HTR-8/SVneo (cell line): ENCODE data around the gene KIF21A.

Experiments
- DNase-seq: peaks from one replicate; pipeline ENCODE4 v3.0.0; 2011; ENCODE audit warnings: low spot score, mixed read lengths; ENCODE audit not compliant: insufficient read length
- FAIRE-seq: peaks from 2 replicates; lab custom pipeline; 2011; peaks lifted over from hg19 to GRCh38; lab: Jason Lieb, UNC

Gene KIF21A

GRCh38 chr12:39393179-39393578, 49.7 kb downstream of the KIF21A start:
- FAIRE-seq (no peak), DNase-seq (no peak)

- DNase-seq (no peak), FAIRE-seq (no peak)
Measured at GRCh38 chr12:39392154-39392925, 50.6 kb downstream of the KIF21A start.

- DNase-seq (no peak), FAIRE-seq (no peak)
Measured at GRCh38 chr12:39390752-39391151, 52.2 kb downstream of the KIF21A start.

GRCh38 chr12:39389399-39390150, 53.3 kb downstream of the KIF21A start:
- FAIRE-seq: peak; percentile 16
- no peak for DNase-seq

GRCh38 chr12:39386335-39386734, 56.6 kb downstream of the KIF21A start:
- no peak for DNase-seq
- no peak for FAIRE-seq

- FAIRE-seq (no peak), DNase-seq (no peak)
Measured at GRCh38 chr12:39383114-39383513, 59.8 kb downstream of the KIF21A start.

- FAIRE-seq (no peak), DNase-seq (no peak)
Measured at GRCh38 chr12:39380090-39380489, 62.8 kb downstream of the KIF21A start.

- FAIRE-seq (no peak), DNase-seq (no peak)
Measured at GRCh38 chr12:39378341-39378740, 64.6 kb downstream of the KIF21A start.

GRCh38 chr12:39375206-39375808, 67.6 kb downstream of the KIF21A start:
- FAIRE-seq (no peak), DNase-seq (no peak)

- FAIRE-seq (no peak), DNase-seq (no peak)
Measured at GRCh38 chr12:39372929-39373328, 70.0 kb downstream of the KIF21A start.

GRCh38 chr12:39372204-39372925, 70.6 kb downstream of the KIF21A start:
- FAIRE-seq (no peak), DNase-seq (no peak)

GRCh38 chr12:39369756-39370155, 73.2 kb downstream of the KIF21A start:
- DNase-seq (no peak), FAIRE-seq (no peak)

- DNase-seq (no peak), FAIRE-seq (no peak)
Measured at GRCh38 chr12:39368891-39369290, 74.0 kb downstream of the KIF21A start.

GRCh38 chr12:39368096-39368495, 74.8 kb downstream of the KIF21A start:
- FAIRE-seq (no peak), DNase-seq (no peak)

GRCh38 chr12:39367494-39367893, 75.4 kb downstream of the KIF21A start:
- DNase-seq (no peak), FAIRE-seq (no peak)

- no peak for DNase-seq
- FAIRE-seq: no peak
Measured at GRCh38 chr12:39365364-39366001, 77.4 kb downstream of the KIF21A start.

- DNase-seq (no peak), FAIRE-seq (no peak)
Measured at GRCh38 chr12:39364196-39364595, 78.7 kb downstream of the KIF21A start.

GRCh38 chr12:39359645-39360044, 83.3 kb downstream of the KIF21A start:
- FAIRE-seq: no peak
- DNase-seq: no peak

- DNase-seq: no peak
- no peak for FAIRE-seq
Measured at GRCh38 chr12:39357041-39357440, 85.9 kb downstream of the KIF21A start.

GRCh38 chr12:39355841-39356240, 87.1 kb downstream of the KIF21A start:
- FAIRE-seq: no peak
- DNase-seq: no peak
